Inflammatory macrophage treated with lipopolysaccharide for 1 hour (primary cell): ENCODE results near the gene PALD1.
"Not testable (repeated sequence)": the region's sequence is repeated elsewhere in the genome, so short reads cannot be mapped to it uniquely, and the experiment has no call there.

ENCODE experiments used
- DNase-seq, 2 donors: peaks; one replicate each; pipeline ENCODE4 v3.0.0-alpha.2; 2020 to 2022

The PALD1 gene

DNA sequence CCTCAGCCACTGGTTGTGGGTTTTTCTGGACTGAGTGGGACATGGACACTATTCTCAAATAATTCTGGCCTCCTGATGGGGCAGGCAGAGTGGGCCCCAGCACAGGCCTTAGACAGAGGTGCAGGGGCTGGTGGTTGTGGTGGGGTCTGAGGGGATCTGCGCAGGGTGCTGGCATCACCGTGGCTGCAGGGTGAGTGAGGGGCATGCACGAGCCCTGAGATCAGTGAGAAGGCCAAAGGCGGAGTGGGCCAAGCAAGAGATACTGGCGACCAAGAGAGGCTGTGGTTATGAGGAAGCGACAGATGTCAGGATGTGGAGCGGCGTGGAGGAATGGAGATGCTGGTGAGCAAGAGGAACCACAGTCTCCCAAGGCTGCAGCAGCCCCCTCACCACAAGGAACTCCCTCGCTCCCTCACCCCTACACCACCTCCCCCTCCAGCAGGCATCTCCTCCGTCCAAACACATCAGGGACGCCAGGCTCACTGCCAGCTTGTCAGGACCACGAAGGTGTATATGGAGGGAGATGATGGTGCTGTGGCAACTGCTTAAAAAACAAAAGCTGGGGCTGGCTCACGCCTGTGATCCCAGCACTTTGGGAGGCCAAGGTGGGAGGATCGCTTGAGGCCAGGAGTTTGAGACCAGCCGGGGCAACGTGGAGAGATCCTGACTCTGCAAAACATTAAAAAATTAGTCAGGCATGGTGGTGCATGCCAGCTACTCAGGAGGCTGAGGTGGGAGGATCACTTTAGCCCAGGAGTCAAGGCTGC lies 114.4 kb downstream of the PALD1 start:
- DNase-seq = no peak

DNA sequence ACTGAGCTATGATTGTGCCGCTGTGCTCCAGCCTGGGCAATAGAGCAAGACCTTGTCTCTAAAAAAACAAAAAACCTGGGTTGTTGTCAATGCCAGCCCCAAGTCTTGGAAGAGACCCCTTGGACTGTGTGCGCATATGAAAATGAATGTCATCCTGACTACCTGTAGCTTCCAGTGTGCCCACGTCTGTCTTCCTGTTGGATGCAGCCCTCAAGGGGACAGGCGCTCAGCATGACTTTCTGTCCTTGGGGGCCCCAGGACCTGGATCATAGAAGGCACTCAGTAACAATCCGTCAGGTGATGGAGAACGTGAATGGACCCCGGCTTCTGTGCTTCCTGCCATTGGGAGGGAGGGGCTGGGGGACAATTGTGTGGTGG lies 114.9 kb downstream of the PALD1 start:
- DNase-seq = no peak

DNA sequence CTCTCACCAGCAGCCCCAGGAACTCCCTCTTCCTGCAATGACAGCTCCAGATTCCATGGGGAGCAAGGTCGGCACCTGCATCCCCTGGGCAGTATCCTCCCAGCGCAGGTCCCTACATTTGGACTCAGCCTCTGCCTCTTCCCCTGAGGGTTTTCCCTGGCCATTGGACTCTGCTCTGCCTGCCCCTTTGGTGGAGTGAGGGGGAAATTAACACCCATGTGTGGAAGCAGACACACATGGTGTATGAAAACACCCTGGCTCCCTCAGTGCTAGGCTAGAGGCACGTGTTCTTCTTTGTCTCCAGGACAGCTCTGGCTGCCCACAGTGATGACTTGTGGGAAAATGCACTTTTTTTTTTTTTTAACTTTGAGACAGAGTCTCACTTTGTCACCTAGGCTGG lies 115.6 kb downstream of the PALD1 start:
- no peak for DNase-seq

DNA sequence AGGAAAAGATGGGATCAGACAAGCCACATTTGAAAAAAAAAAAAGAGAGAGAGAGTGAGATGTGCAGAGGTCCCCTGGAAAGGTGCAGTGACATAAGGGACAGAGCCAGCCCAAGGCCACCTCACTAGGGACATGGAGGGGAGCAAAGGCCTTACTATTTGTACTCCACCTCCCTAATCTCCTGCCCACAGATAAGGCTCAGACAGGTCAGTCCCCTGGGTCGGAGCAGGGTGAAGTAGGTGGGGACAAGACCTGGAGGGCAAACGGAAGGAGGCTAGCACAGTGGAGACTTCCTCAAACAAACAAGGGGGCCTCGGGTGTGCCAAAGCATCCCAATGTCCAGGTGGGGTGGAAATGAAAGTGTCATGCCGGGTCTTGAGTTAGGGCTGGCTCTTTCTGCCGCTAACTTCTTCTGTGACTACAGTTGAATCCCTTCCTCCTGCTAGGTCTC lies 117.0 kb downstream of the PALD1 start:
- DNase-seq = no peak

DNA sequence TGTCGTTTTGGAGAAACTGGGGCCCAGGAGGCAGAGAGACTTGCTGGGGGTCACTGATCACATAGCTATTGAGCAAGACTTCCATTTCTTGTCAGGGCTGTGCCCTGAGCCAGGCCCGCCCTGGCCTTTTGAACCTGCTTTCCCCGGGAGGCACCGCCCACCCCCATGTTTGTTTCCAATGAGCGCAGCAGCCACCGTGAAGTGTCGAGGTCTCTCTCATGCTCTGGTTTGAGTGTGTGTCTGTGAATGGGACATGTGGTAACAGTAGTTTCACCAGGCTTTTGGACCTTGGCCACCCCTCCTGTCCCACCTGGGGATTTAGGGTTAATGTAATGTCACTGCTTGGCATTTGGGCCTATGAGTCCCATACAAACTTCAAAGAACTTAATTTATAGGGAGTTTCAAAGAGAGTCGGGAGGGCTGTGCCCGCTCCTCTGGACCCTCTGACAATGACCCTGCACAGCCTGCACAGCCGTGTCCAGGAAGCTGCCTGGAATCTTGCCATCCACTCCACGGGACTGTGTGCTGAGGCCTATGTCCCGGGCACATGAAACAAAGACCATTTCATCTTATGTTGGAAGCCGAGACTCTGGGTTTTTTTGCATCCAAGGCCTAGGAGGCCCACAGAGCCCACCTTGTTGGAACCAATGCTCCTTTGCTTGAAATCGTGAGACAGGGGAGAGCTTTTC lies 117.7 kb downstream of the PALD1 start:
- DNase-seq = no peak

DNA sequence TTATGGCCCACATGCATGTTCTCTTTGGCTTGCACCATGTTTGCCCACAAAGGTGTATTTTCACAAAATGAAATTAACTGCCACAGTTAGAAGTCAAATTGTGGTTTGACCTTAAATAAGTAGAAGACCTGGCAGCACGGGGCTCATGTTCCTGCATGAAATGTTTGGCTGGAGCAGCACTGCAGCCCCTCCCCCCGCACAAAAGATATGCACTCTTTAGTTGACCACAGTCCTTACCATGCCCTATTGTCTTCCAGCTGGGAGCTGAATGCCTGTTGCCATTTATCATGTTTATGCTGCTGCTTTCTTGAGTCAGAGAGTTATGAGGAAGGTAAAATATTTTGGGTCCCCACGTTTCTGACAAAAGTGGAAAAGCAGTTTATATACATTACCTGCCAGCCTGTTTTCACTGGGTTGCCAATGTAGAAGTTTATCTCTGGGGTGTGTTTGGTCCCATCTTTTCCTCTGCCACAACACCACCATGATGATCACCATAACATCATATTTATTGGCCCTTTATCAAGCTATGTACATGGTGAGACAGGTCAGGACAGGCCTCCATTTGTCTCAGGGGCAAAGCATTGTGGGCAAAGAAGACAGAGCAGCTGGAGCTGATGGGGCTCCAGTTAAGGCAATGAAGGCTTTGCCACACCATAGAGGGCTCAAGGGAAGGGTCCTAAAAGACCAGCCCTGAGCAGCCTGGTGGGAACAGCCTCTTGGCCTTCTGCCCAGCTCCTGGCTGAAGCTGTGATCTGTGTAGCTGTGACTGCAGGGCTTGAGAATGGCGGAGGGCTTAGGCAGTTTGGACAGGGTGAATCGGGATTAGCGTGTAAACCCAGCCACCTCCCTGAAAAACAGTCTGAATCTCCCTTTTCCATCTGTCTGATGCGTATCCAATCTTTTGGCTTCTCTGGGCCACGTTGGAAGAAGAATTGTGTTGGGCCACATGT lies 118.6 kb downstream of the PALD1 start:
- DNase-seq = no peak

DNA sequence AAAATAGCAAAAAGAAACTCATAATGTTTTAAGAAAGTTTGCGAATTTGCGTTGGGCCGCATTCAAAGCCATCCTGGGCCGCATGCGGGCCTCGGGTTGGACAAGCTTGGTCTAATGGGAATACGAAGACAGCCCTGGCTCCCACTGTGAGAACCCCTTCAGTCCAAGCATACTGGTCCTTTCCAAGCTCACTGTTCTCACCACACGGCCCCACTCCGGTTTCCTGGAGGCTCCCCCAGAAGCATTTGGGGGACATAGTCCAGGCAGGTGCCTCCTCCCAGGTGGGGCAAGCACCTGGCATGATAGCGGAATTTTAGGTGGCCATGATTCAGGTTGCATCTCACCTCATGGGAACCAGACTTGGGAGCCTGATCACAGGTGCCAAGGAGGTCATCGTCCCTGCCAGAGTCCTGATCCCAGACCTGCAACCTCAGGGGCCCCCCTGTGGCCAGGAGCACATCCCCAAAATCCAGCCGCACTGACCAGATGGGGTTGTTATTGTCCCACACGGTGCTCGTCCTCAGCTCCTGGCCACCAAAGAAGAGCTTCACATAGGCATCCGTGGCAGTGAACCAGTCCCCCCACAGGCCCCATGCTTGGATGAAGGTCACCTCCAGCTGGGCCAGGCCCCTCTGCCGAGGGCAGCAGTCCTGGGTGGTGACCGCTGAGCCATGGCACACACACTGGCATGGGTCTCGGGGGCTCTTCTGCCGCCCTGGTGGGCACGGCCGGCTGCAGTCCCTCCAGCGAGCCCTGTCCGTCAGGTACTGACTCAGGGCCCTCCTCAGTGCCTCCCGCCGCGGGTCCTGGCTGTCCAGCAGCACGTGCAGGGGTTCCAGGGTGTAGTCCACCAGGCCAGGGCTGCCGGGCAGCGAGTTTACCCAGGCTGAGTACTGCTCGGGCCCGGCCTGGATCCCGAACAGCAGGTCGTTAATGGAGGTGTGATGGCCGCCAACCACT lies 119.6 kb downstream of the PALD1 start:
- DNase-seq = no peak

DNA sequence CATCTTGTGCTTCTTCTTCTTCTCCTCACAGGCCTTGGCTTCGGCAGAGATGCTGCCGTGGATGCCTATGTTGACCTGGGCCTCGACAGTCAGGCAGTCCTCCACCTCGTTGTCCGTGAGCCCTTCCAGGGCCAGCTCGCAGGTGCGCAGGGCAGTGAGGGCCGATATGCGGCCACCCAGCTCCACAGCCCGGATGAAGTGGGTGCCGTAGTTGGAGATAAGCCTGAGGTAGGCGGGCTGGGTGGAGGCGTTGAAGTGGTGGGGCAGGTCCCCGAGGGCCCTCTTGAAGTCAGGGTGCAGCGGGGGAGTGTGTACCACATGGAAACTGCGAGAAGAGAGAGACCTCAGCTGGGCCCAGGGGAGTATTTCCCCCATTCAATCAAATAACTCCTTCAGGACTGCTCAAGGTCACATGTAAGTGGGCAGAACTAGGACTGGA lies 120.3 kb downstream of the PALD1 start:
- no peak for DNase-seq

DNA sequence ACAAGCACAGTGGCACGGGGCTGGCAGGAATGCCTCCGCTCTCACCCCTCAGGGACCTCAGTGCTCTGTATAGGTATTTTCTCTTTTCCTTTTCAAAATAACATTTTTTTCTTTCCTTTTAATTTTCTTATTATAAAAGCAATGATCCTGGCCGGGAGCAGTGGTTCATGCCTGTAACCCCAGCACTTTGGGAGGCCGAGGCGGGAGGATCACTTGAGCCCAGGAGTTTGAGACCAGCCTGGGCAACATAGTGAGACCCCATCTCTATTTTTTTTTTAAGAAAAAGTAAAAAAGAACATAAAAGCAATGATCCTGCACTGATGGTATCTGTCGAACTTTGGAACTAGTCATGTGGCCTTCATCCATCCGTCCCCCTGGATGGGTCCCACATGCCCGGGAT lies 120.8 kb downstream of the PALD1 start:
- DNase-seq = no peak

DNA sequence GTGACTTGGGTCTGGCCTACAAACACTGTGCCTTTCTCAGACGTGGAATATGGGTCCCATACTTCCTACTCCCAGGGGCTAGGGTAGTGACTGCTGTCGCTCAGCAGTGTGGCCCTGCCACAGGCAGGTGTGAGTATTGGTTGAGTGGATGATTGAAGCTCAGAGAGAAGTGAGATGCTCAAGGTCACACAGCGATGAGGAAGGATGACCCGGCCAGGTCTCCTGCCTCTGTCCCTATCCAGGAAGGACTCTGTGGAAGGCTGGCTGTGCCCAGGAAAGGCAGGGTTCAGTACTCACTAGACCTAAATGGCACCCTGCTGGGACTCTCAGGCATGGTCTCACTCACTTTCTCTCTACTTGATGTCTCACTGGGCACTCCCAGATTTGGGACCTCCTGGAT lies 121.2 kb downstream of the PALD1 start:
- no peak for DNase-seq

DNA sequence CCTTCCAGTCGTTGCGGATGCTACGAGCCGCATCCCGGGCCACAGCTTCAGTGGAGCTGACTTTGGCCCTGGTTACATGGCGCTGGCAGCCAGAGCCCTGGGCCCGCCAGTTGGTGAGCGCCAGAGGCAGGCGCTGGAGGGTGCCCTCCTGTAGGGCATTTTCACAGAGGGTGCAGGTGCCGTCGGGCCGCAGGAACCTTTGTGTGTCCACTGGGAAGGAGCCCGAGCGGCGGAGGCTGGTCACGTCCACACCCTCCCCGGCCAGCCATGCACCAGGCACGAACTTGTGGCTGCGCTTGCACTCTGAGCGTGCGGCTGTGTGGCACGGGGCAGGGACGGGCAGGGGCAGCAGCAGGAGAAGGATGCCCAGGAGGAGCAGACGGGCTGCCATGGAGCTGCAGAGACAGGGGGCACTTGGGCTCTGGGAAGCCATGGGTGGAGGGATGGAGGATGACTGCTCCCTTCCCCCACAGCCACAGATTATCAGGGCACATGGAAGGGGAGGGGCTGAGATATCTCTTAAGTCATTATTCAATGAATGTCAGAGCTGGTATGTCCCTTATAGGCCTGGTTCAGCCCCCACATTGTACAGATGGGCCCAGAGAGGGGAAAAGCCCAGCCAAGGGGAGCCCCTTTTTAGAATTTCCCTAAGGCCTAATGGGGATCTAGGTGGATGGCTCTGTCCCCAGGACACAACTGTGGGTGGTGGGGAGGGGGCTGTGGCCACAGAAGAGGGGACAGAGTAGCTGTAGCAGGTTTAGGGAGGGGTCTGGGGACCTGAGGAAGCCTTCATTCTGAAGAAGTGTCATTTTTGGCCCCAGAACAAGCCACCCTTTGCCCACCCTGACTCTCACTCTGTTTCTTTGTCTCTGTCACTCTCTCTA lies 122.2 kb downstream of the PALD1 start:
- DNase-seq = no peak

DNA sequence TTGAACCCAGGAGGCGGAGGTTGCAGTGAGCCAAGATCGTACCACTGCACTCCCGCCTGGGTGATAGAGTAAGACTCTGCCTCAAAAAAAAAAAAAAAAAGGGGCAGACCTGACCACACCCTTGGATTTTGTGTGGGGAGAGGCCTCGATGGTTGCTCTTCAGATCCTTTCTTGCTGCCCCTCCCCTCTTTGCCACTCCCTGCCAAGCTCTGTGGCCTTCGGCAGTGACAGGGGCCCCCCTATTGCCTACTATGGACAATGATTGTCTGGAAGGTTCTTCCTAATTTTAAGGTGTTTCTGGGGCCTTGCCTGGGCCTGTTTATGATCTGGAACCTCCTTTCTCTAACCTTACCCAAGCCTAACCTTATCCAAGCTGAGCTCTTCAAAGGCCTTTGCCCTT lies 123.2 kb downstream of the PALD1 start:
- DNase-seq = no peak

DNA sequence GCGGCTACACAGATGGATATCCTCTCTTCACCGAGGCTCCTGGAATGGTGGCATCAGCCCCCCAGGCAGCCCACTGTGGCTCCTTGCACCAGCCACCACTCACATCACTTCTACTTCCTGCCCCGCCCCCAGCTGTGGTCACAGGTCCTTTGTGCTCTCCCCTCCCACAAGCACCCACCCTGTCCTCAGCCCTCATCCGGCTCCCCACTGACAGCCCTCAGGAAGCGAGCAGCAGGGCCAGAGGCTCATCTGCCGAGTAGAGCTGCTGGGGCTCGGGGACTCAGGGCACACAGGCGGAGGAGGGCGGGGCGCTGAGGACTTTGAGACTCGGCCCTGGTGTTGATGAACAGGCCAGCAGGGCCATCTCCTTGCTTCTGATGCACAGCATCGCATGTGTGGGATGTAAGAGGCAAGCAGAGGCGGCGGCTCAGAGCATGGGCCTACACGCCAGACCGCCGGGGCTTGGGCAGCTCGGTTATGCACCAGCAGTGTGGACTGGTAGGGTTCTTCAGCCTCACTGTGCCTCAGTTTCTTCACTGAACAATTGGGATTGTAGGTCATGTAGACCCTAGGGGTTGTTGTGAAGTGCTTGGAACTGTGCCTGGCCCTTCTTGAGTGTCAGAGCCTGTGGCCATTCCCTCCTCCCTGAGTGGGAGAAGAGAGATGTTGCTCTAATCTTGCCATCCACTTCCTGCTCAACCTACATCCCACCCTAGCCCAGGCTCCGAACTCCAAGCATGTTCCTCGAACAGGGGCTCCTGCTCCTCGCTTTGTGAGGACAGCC lies 124.3 kb downstream of the PALD1 start, which contains the start of gene PRF1:
Gene PRF1 (minus strand): TSS at position 77 of the 784 bp plus-strand sequence. CDS start 1,839 bp downstream, outside the sequence.
- no peak for DNase-seq

DNA sequence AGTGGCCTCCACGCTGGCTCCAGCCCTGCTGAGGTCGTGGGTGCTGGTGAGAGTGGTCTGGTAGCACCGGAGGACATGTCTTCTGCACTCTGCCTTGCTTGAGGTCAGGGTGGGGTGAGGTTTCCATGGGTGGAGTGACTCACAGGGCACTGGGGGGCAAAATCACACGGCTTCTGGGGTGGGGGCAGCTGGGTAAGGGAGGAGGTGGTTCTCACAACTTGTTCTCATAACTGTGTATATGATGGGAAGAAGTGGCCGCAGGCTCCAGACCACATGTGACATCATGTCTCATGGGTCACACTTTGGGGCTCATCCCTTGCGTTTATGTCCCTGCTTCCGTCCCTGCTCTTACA lies 124.9 kb downstream of the PALD1 start:
- no peak for DNase-seq

DNA sequence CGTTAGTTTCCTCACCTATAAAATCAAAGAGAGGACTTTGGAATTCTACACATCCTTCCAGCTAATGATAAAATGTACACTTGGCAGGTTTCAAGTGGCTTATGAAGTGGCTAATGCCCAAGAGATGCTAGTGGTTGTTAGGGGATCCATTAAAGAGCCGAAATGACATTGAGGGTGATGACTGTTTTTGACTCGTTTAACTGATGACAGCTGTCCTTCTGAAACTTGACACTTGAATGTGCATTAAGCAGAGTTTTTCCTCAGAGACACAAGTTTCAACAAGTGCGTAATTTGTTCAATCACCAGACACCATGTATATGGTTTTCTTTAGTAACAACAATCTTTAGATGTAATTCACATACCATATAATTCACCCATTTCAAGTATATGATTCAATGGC lies 125.5 kb downstream of the PALD1 start:
- no peak for DNase-seq

DNA sequence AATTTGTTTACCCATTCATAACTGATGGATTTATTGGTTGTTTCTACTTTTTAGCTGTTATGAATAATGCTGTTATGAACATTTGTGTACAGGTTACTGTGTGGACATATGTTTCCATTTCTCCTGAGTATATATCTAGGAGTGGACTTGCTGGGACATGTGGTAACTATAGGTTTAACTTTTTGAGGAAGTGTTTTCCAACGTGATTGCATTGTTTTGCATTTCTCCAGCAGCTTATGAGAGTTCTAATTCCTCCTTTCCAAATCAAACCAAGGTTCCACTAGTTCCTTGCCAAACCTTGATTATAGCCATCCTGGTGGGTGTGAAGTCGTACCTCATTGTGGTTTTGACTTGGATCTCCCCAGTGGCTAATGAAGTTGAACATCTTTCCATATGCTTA lies 126.6 kb downstream of the PALD1 start:
- DNase-seq = peak; percentile 44 to 57

DNA sequence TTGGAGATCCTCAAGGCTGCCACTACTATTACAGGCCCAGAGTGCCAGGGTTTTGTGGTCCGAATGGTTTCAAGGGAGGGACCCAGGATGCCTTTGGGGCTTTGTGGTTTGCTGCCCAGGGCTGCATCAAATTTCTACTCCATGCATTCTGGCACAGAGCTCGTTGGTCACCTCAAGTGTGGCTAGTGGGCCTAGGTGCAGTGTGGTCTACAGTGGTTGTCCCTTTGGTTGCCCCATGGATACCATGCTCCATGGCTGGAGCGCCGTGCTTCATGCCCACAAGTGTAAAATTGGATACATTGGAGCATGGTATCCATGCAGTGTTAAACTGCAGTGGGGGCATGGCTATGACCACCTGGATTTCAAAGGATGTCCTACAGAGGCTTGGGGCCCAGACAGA lies 129.4 kb downstream of the PALD1 start:
- no peak for DNase-seq

DNA sequence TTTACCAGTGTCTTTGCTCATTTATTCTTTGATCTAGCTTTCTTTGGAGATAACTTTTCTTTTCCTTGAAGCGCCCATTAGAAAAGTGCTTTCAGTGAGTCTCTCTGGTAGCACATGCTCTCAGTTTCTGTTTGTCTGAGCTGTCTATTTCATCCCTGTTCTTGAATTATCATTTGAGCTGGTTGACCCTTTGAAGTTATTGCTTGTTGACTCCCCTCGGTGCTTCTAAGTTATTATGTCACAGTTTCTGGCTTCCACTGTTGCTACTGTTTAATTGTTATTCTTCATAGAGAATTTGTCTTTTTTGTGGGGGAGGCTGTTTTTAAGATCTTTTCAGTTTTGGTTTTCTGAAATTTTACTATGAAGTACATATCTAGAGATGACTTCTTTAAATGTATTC lies 135.4 kb downstream of the PALD1 start:
- DNase-seq = no peak

DNA sequence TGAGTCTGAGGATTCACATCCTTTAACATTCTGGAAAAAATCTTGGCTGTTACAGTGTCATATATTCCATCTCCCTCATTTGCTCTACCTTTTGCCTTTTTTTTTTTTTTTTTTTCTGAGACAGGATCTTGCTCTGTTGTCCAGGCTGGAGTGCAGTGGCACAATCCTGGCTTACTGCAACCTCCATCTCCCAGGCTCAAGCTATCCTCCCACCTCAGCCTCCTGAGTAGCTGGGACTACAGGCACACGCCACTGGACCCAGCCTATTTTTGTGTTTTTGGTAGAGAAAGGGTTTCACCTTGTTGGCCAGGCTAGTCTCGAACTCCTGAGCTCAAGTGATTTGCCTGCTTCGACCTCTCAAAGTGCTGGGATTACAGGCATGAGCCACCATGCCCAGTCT lies 135.8 kb downstream of the PALD1 start:
- not testable (repeated sequence) for DNase-seq

DNA sequence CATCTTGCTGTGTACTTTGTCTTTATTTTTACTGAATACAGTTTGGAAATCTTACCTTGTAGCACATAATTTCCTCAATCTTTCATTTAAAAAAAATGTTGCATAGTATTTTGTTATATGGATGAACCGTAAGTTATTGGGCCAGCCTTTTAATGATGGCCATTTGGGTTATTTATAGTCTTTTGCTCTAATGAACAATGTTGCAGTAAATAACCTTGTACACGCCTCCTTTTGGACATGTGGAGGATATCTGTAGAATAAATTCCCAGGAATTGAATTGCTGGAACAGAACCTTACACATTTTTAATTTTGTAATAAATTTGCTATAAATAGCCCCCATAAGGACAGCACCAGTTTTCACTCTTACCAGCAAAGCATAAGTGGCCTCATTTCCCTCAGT lies 136.6 kb downstream of the PALD1 start:
- DNase-seq = no peak
